Peyer's patch (tissue), 4 donors: ENCODE results near the gene TMTC2. TPM values are rescaled to one million over a fixed set of nuclear protein-coding genes. Genes with fewer than 3 reads are reported as not detected.

Experiments
- DNase-seq, 3 donors: peaks; one replicate each; pipeline ENCODE4 v3.0.0-alpha.2; 2017 to 2019
- H3K27ac ChIP-seq, 4 donors: fragments of 200-600 bp; sonication (generic); one replicate each; pipeline ENCODE4 v1.5.1; 2016 to 2019
- H3K27me3 ChIP-seq, 2 donors: fragments of 200-600 bp; sonication (generic); one replicate each; pipeline ENCODE4 v1.5.1; 2019
- H3K36me3 ChIP-seq, 3 donors: fragments of 200-600 bp; sonication (generic); one replicate each; pipeline ENCODE4 v1.5.1; 2016 to 2019
- H3K4me1 ChIP-seq, 4 donors: fragments of 200-600 bp; sonication (generic); one replicate each; pipeline ENCODE4 v1.5.1; 2016 to 2019
- H3K4me3 ChIP-seq, 4 donors: fragments of 200-600 bp; sonication (generic); 1 replicate in 3 of 4; 2 replicates in 1 of 4; pipeline ENCODE4 v1.5.1; 2016 to 2019; ENCODE audit warnings: mild to moderate bottlenecking in 1 of 4
- H3K9me3 ChIP-seq, 4 donors: fragments of 200-600 bp; sonication (generic); one replicate each; pipeline ENCODE4 v1.5.1; 2016 to 2019; ENCODE audit warnings: mild to moderate bottlenecking in 1 of 4
- CTCF ChIP-seq, 6 experiments: fragments of 450-650 bp in 4 of 6; fragments of 200-600 bp in 2 of 6; sonication (generic) in 1 of 6; IDR thresholded peaks; one replicate each; pipeline ENCODE4 v1.5.1; 2017 to 2019; ENCODE audit warnings: antibody characterized with exemption in 6 of 6, mild to moderate bottlenecking in 3 of 6, moderate library complexity in 1 of 6
- POLR2A ChIP-seq, 2 donors: fragments of 450-650 bp; IDR thresholded peaks; one replicate each; pipeline ENCODE4 v1.5.1; 2017; ENCODE audit warnings: antibody characterized with exemption in 2 of 2, mild to moderate bottlenecking in 2 of 2, moderate library complexity in 2 of 2
- total RNA-seq, 4 donors: library from RNA; depleted of rRNA; stranded (reverse); fragments of >200 nt; gene quantifications; one replicate each; pipeline ENCODE4 v1.1.0, GENCODE V29; 2016

Gene TMTC2
- total RNA-seq, 4 donors from 2014 or later: 7.0 to 19.8 (median 8.5) TPM

DNA sequence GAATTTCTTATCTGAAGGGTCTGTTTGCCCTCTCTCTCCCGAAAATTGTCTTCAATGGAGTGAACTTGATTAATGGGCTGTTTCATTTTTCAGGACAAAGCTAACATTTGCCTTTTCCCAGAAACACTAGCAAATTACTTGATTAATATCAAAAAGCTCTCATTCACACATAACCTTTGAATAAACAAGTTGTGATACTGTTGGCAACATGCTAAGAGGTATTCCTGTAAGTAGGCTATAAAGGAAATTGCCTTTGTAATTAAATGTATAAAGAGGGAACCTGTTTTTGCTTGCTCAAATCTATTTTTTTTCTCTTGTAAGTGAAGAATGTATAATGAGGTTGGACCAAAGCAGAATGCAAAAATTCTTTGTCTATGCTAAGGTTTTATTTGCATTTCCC is 457.2 kb downstream of the TMTC2 start:
- TF ChIP-seq CTCF (IDR thresholded peaks at IDR 0.05) (no peak), POLR2A (IDR thresholded peaks at IDR 0.05) (no peak)
- H3K4me3 ChIP-seq: no peak overlapping the region
- no peaks in the 10 kb centered on the region for H3K4me1 ChIP-seq
- DNase-seq: no peak
- peaks cover 0 to 4% (median 0%) of the 10 kb centered on the region in 4 donors for H3K9me3 ChIP-seq
- no peak overlapping the region for H3K27ac ChIP-seq
- no peaks in the 10 kb centered on the region for H3K36me3 ChIP-seq
- no peaks in the 10 kb centered on the region for H3K27me3 ChIP-seq

- no peaks in the 10 kb centered on the region for H3K9me3 ChIP-seq
- no peaks in the 10 kb centered on the region for H3K27me3 ChIP-seq
- H3K27ac ChIP-seq: no peak overlapping the region
- H3K4me3 ChIP-seq: no peak overlapping the region
- no peaks in the 10 kb centered on the region for H3K4me1 ChIP-seq
- no peak for DNase-seq
- H3K36me3 ChIP-seq: no peaks in the 10 kb centered on the region
- TF ChIP-seq CTCF (IDR thresholded peaks at IDR 0.05): no peak
- no peak for TF ChIP-seq POLR2A (IDR thresholded peaks at IDR 0.05)
Observed at GRCh38 chr12:83145325-83145840, 458.7 kb downstream of the TMTC2 start.

DNA sequence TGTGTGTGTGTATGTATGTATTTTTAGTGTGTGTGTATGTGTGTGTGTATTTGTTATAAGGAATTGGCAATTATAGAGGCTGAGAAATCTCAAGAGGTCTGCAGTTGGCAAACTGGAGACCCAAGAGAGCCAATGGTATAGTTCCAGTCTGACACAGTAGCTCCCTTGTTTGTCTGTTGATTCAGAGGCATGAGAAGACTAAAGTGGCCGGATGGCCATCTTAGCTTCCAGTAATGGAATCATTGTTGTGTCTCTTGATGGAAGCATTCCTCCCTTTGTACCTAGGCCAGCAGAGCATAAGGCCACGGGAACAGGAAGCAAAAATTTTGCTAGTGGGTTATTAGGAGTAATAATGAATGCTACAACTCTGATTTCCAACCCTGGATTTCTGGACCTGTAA is 460.6 kb downstream of the TMTC2 start:
- Histone ChIP-seq H3K27ac (no peak overlapping the region), H3K27me3 (no peaks in the 10 kb centered on the region), H3K36me3 (no peaks in the 10 kb centered on the region), H3K4me1 (no peaks in the 10 kb centered on the region), H3K4me3 (no peak overlapping the region), H3K9me3 (no peaks in the 10 kb centered on the region)
- no peak for DNase-seq
- no peak for TF ChIP-seq POLR2A (IDR thresholded peaks at IDR 0.05)

GRCh38 chr12:83149987-83150386 is 463.3 kb downstream of the TMTC2 start:
- no peak overlapping the region for H3K27ac ChIP-seq
- TF ChIP-seq CTCF (IDR thresholded peaks at IDR 0.05) (no peak), POLR2A (IDR thresholded peaks at IDR 0.05) (no peak)
- no peak overlapping the region for H3K4me3 ChIP-seq
- DNase-seq: no peak
- no peaks in the 10 kb centered on the region for H3K4me1 ChIP-seq
- no peaks in the 10 kb centered on the region for H3K27me3 ChIP-seq
- H3K9me3 ChIP-seq: no peaks in the 10 kb centered on the region
- no peaks in the 10 kb centered on the region for H3K36me3 ChIP-seq

GRCh38 chr12:83150465-83151189 is 463.9 kb downstream of the TMTC2 start:
- Histone ChIP-seq H3K4me3 (no peak overlapping the region), H3K27me3 (no peaks in the 10 kb centered on the region), H3K4me1 (no peaks in the 10 kb centered on the region), H3K9me3 (no peaks in the 10 kb centered on the region), H3K27ac (no peak overlapping the region), H3K36me3 (no peaks in the 10 kb centered on the region)
- TF ChIP-seq CTCF (IDR thresholded peaks at IDR 0.05) (no peak), POLR2A (IDR thresholded peaks at IDR 0.05) (no peak)
- DNase-seq: no peak

DNA sequence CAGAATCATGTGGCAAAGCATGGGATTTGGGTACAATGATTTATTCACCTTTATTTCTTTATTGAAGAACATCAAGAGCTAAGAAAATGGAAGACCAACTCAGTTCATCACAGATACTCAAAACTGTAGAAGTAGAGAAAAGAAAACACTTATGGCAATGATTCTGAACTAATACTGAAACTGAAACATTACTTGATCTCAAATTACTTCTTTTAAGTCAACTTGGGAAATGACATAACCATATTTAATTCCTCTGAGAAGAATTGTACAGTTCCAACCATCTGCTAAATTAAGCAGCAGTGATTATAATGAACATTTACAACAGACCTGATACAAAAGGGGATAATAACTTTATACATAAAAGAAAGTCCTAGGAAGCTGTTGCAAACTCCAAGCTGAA is 466.5 kb downstream of the TMTC2 start:
- Histone ChIP-seq H3K27me3 (no peaks in the 10 kb centered on the region), H3K4me3 (no peak overlapping the region), H3K36me3 (no peaks in the 10 kb centered on the region), H3K4me1 (no peaks in the 10 kb centered on the region), H3K9me3 (no peaks in the 10 kb centered on the region), H3K27ac (no peak overlapping the region)
- no peak for DNase-seq
- TF ChIP-seq POLR2A (IDR thresholded peaks at IDR 0.05) (no peak), CTCF (IDR thresholded peaks at IDR 0.05) (no peak)
